Central memory CD8-positive, alpha-beta T cell (primary cell): ENCODE data around the gene OR6C76.
A peak's percentile ranks its signal among the peaks of the same experiment; 100 is the strongest.
"Not testable (repeated sequence)": the region's sequence is repeated elsewhere in the genome, so short reads cannot be mapped to it uniquely, and the experiment has no call there.

Source experiments
- ATAC-seq: fragments of 150-1000 bp; cut with Tn5 transposase; replicated peaks from 2 replicates; pipeline ENCODE4 v1.10.0; 2022; ENCODE audit warnings: mild to moderate bottlenecking, moderate FRiP score, moderate number of reproducible peaks; ENCODE audit not compliant: poor library complexity, severe bottlenecking; ENCODE audit errors: extremely low read depth
- DNase-seq, 2 donors: peaks; one replicate each; pipeline ENCODE4 v3.0.0; 2021; ENCODE audit warnings: low spot score in 2 of 2
- H3K27ac Mint-ChIP-seq: one replicate; pipeline ENCODE4 v1.8.0; 2022; ENCODE audit warnings: low read depth, mild to moderate bottlenecking, moderate library complexity, mixed read lengths
- H3K27me3 Mint-ChIP-seq: one replicate; pipeline ENCODE4 v1.8.0; 2022; ENCODE audit warnings: mixed read lengths
- H3K36me3 Mint-ChIP-seq: one replicate; pipeline ENCODE4 v1.8.0; 2022; ENCODE audit warnings: mild to moderate bottlenecking, moderate library complexity, mixed read lengths; ENCODE audit not compliant: insufficient read depth
- H3K4me1 Mint-ChIP-seq: one replicate; pipeline ENCODE4 v1.8.0; 2022; ENCODE audit warnings: mixed read lengths
- H3K4me3 Mint-ChIP-seq: one replicate; pipeline ENCODE4 v1.8.0; 2022; ENCODE audit warnings: mild to moderate bottlenecking, moderate library complexity, mixed read lengths
- H3K9me3 Mint-ChIP-seq: one replicate; pipeline ENCODE4 v1.8.0; 2022; ENCODE audit warnings: mixed read lengths

The OR6C76 gene

DNA sequence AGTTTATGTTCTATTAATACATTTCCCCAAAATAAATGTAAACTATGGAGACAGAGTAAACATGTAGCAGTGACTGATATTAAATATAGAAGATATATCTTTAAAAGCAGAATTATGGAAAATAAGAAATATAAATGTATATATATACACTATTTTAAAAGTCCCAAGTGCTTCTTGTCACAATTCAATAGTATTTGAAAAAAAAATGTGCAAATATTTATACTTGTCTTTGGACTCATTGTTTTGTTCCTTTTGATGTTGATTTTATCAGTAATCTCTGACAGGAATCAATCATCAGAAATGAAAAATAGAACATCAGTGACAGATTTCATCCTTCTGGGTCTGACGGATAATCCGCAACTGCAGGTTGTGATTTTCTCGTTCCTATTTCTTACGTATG is at the start of gene OR6C76:
OR6C76 (plus strand) TSS at position 301 of the 400 bp plus-strand sequence; CDS start at position 301, 0 bp downstream.
- Mint-ChIP-seq H3K4me1 (no peaks in the 10 kb centered on the region), H3K4me3 (no peak within 1 kb of the TSS), H3K27ac (no peak within 1 kb of the TSS), H3K36me3 (no peaks in the 10 kb centered on the region), H3K9me3 (no peaks in the 10 kb centered on the region), H3K27me3 (peaks cover 51% of the 10 kb centered on the region)
- DNase-seq (no peak), ATAC-seq (no peak)

DNA sequence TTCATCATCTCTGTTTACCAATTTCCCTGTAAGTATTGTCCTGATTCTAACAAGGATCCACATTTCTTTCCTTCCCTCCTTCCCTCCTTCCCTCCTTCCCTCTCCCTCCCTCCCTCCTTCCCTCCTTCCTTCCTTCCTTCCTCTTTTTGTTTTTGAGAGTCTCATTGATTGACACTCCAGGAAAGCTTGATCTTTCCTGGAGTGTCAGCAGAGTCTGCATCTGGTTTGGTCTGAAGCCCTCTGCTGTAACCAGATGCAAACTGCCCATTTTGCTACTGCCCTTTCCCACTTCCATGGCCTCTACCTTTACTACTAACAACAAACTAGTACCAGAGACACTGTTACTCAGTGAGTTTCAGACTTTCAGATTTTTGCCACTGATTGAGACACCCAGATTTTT is 40.2 kb upstream of the OR6C76 start:
- DNase-seq: no peak
- Mint-ChIP-seq H3K27ac (no peak overlapping the region), H3K36me3 (no peaks in the 10 kb centered on the region), H3K4me3 (no peak overlapping the region), H3K4me1 (no peaks in the 10 kb centered on the region), H3K9me3 (no peaks in the 10 kb centered on the region), H3K27me3 (peaks cover 43% of the 10 kb centered on the region)
- ATAC-seq: no peak

DNA sequence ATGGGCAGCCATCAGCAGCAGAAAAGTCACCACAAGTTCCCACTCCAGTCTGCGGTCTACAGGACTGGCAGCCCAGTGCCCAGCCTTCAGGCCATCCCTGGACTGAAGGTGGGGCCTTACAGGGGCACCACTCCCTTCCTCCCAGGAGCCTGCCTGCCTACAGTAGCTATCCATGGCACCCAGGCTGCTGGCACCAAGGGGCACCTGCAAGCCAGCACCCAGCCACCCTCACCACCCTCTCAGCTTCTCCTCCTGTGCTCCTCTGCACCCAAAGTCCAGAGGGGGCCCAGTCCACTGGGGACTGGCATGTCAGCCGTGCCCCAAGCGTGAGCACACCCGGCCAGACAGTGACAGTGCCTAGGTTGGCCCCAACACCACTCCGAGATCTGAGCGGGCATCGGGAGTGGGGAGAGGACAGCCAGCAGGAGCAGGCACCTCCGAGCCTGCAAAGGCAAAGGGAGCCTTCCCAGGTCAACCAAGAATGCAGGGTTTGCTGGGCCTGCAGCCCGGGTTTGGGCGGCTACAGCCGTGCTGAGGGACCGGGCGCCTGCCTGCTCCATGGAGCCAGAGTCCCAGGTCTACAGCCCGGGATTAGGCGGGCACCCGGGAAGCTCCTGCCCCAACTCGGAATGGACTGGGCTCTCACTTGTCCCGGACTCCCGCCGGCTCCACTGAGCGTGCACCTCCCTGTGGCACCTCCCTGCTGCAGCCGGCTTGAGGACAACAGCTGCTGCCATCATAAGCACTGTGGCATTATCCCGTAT is 33.8 kb upstream of the OR6C76 start:
- H3K36me3 Mint-ChIP-seq: no peaks in the 10 kb centered on the region
- no peak for DNase-seq
- no peaks in the 10 kb centered on the region for H3K9me3 Mint-ChIP-seq
- no peak for ATAC-seq
- no peak overlapping the region for H3K27ac Mint-ChIP-seq
- peaks cover 57% of the 10 kb centered on the region for H3K27me3 Mint-ChIP-seq
- no peaks in the 10 kb centered on the region for H3K4me1 Mint-ChIP-seq
- H3K4me3 Mint-ChIP-seq: no peak overlapping the region

DNA sequence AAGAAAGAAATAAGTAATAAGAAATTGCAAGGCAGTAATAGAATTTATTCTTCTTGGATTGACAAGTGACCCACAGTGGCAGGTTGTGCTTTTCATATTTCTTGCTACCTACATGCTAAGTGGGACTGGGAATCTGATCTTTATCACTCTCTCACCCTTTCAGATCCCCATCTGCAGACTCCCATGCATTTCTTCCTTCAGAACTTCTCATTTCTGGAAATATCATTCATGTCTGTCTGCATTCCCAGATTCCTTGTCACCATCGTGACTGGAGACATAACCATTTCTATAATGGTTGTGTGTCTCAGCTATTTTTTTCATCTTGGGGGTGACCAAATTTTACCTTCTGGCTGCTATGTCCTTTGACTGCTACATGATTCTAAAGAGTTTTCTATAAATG is 29.7 kb upstream of the OR6C76 start:
- Mint-ChIP-seq H3K27me3 (peaks cover 71% of the 10 kb centered on the region), H3K4me3 (no peak overlapping the region), H3K4me1 (no peaks in the 10 kb centered on the region), H3K9me3 (no peaks in the 10 kb centered on the region), H3K27ac (no peak overlapping the region), H3K36me3 (no peaks in the 10 kb centered on the region)
- DNase-seq: no peak
- no peak for ATAC-seq

DNA sequence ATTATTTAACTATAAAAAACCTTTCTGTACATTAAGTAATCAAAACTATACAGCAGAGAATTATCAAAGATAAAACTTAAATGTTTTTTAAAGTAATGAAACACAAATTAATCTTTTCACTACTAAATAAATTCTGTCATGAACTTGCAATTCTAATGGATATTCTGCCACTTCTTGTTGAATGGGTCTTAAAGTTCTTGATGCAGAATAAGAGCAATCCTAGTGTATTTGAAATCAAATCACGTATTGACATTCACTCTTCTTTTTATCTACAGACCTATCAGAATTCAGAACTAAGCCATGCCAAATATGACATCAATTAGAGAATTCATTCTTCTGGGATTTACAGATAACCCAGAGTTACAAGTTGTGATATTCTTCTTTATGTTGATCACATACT is 25.8 kb upstream of the OR6C76 start, which contains the start of gene OR6C65:
OR6C65 (plus strand) TSS at position 301 of the 400 bp plus-strand sequence; CDS start at position 301, 0 bp downstream.
- ATAC-seq (no peak), DNase-seq (no peak)
- no peaks in the 10 kb centered on the region for H3K4me1 Mint-ChIP-seq
- peaks cover 55% of the 10 kb centered on the region for H3K27me3 Mint-ChIP-seq
- H3K27ac Mint-ChIP-seq: no peak within 1 kb of the TSS
- H3K4me3 Mint-ChIP-seq: no peak within 1 kb of the TSS
- H3K36me3 Mint-ChIP-seq: no peaks in the 10 kb centered on the region
- no peaks in the 10 kb centered on the region for H3K9me3 Mint-ChIP-seq

DNA sequence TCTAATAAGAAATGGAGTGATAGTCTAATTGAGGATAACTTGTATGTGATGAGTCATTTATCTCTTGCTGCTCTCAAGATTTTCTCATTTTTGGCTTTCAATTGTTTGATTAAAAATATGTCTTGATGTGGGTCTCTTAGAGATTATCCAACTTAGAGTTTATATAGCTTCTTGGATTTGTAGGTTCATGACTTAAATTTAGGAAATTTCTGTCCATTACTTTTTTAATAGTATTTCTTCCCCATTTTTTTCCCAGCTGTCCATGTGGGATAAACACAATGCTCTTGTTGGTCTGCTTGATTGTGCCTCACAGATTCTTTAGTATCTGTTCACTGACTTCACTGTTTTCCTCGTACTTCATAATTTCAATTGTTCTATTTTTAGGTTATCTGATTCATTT is 18.2 kb upstream of the OR6C76 start:
- no peaks in the 10 kb centered on the region for H3K9me3 Mint-ChIP-seq
- no peak overlapping the region for H3K4me3 Mint-ChIP-seq
- DNase-seq: no peak
- no peak for ATAC-seq
- H3K36me3 Mint-ChIP-seq: no peaks in the 10 kb centered on the region
- H3K27ac Mint-ChIP-seq: no peak overlapping the region
- H3K4me1 Mint-ChIP-seq: no peaks in the 10 kb centered on the region
- H3K27me3 Mint-ChIP-seq: peaks cover 10% of the 10 kb centered on the region

DNA sequence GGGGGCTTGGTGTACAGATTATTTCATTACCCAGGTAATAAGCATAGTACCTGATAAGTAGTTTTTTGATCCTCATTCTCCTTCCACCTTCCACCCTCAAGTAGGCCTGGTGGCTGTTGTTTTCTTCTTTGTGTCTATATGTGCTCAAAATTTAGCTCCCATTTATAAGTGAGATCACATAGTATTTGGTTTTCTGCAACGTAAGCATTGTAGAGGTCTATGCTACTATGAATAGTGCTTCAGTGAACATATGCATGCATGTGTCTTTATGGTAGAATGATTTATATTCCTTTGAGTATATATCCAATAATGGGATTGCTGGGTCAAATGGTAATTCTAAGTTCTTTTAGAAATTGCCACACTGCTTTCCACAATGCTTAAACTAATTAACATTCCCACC is 16.9 kb upstream of the OR6C76 start:
- H3K36me3 Mint-ChIP-seq, H3K4me1 Mint-ChIP-seq, H3K27ac Mint-ChIP-seq, DNase-seq, ATAC-seq, H3K9me3 Mint-ChIP-seq, H3K4me3 Mint-ChIP-seq: not testable (repeated sequence)
- peaks cover 15% of the 10 kb centered on the region for H3K27me3 Mint-ChIP-seq

DNA sequence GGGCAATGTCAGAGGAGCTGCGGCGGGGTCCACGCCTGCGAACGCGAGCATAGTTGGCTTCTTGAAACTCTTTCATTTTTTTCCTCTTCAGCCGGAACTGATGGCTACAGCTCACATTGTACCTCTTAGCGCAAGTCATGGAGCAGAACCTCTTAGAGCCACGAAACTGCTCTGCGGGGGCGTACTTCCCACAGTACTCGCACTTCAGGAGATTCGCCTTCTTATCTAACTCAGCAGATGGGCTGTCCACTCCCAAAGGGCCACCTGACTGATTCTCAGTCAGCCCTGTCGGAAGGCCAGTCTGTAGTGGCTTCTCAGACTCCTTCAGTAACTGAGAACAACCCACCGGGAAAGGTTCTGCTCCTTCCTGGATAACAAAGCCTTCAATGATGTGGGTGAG is 13.9 kb upstream of the OR6C76 start:
- not testable (repeated sequence) for ATAC-seq, H3K4me1 Mint-ChIP-seq, H3K27ac Mint-ChIP-seq, H3K4me3 Mint-ChIP-seq, H3K36me3 Mint-ChIP-seq, H3K9me3 Mint-ChIP-seq, DNase-seq
- H3K27me3 Mint-ChIP-seq: peaks cover 44% of the 10 kb centered on the region

DNA sequence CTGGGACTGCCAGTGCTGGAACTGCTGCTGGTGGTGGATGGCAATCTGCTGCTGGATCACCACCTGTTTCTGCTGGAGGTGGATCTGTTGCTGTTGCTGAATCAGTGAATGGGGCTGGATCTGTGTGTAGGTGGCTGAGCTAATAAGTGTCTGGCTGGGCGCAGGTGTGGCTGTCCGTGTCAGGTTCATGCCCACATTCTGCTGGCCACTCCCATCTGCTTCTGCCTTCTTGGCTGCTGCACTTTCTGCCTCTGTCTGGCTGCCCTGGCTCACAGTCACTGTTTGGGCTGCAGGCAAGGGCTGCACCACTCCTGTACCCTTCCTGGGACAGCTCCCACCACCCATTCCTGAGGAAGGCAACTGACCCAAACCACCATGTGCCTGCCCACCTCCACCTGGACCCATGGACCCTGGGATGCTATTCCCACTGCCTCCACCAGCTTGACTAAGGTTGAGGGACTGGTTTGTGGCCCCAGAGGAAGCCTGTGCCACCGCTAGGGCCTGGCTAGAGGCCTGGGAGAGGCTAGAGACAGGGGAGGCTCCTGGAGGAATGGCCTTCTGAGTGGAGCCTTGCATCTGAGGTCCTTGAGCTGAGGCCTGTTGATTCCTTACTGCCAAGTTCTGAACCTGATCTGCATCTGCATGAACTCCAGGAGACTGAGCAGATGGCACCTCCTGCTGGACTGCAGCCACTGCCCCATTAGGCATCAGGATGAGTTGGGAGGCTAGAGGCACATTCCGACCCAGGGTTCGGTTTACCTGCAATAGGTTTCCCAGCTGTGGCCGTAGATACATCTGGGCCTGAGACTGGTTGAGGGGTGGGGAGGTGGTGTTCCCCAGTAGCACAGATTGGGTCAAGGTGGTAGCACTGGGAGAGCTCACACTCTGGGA is 12.3 kb upstream of the OR6C76 start:
- not testable (repeated sequence) for ATAC-seq, H3K4me3 Mint-ChIP-seq, H3K4me1 Mint-ChIP-seq, DNase-seq, H3K27ac Mint-ChIP-seq, H3K36me3 Mint-ChIP-seq, H3K9me3 Mint-ChIP-seq
- peaks cover 51% of the 10 kb centered on the region for H3K27me3 Mint-ChIP-seq

DNA sequence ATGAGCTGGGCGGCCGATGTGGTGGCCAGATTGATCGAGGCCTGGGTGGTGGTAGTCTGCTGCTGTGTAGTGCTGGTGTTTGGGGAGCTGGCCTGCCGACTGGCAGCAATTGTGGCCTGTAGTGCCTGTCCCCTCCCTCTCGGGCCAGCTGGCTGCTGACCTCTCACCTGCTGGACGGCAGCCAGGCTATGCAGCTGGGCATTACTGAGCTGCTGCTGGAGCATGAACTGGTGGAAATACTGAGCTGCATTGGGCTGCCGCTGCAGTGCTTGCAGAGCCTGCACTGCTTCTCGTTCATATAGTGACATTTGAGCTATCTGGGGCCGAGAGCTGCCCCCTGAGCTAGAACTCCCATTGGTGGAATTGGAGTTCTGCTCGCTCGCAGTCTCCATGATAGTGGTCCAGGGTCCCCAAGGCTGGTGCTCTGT is 11.6 kb upstream of the OR6C76 start:
- H3K4me3 Mint-ChIP-seq, H3K36me3 Mint-ChIP-seq, H3K27ac Mint-ChIP-seq, H3K9me3 Mint-ChIP-seq, DNase-seq, ATAC-seq, H3K4me1 Mint-ChIP-seq: not testable (repeated sequence)
- peaks cover 56% of the 10 kb centered on the region for H3K27me3 Mint-ChIP-seq

DNA sequence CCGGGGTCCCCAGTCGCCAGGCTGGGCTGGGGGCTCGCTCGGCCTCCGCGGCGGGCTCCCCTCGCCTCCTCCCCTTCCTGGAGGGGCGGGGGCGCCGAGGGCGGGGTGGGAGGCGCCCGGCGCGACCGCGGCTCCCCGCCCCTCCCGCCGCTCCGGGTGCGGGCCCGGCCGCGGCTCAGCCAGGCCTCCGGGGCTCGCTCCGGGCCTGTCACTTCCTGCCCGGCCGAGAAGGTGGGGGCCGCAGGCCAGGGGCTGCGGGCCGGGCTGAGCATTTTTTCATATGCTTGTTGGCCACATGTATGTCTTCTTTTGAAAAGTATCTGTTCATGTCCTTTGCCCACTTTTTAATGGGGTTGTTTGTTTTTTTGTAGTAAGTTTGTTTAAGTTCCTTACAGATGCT is 11.2 kb upstream of the OR6C76 start:
- Mint-ChIP-seq H3K27me3 (peaks cover 61% of the 10 kb centered on the region), H3K4me3 (peak overlapping the region; percentile 36)
- not testable (repeated sequence) for H3K9me3 Mint-ChIP-seq, H3K27ac Mint-ChIP-seq, DNase-seq, H3K4me1 Mint-ChIP-seq, H3K36me3 Mint-ChIP-seq
- ATAC-seq: peak; percentile 52

DNA sequence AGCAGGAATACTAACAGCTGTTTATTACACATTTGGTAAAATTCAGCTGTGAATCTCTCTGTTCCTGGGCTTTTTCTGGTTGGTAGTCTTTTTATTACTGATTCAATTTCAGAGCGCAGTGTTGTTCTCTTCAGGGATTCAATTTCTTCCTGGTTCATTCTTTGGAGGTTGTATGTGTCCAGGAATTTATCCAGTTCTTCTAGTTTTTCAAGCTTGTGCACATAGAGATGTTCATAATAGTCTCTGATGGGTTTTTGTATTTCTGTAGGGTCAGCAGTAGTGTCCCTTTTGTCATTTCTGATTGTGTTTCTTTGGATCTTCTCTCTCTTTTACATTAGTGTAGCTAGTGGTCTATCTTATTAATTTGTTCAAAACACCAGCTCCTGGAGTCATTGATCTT is 9.1 kb upstream of the OR6C76 start:
- no peaks in the 10 kb centered on the region for H3K9me3 Mint-ChIP-seq
- peaks cover 6% of the 10 kb centered on the region for H3K4me1 Mint-ChIP-seq
- peaks cover 77% of the 10 kb centered on the region for H3K27me3 Mint-ChIP-seq
- H3K4me3 Mint-ChIP-seq: no peak overlapping the region
- H3K27ac Mint-ChIP-seq: no peak overlapping the region
- no peak for DNase-seq
- no peak for ATAC-seq
- H3K36me3 Mint-ChIP-seq: no peaks in the 10 kb centered on the region
